Thoracic aorta (tissue), 2 donors: ENCODE data around the gene USP48. TPM values are rescaled to one million over a fixed set of nuclear protein-coding genes. Genes with fewer than 3 reads are reported as not detected.

ENCODE experiments used
- ATAC-seq: fragments of 150-250 bp; one replicate; pipeline ENCODE4 v1.8.0; 2017; ENCODE audit warnings: low read depth; ENCODE audit not compliant: insufficient number of reproducible peaks, low FRiP score
- DNase-seq: peaks from one replicate; pipeline ENCODE4 v3.0.0-alpha.2; 2020; ENCODE audit warnings: low spot score
- H3K27ac ChIP-seq, 2 donors: fragments of 200-600 bp; sonication (generic); 1 replicate in 1 of 2; 2 replicates in 1 of 2; pipeline ENCODE4 v1.5.1; 2016; ENCODE audit warnings: mild to moderate bottlenecking in 2 of 2, moderate library complexity in 2 of 2
- H3K27me3 ChIP-seq: fragments of 200-600 bp; sonication (generic); replicated peaks from 2 replicates; pipeline ENCODE4 v1.6.0; 2016; ENCODE audit warnings: mild to moderate bottlenecking; ENCODE audit not compliant: insufficient read depth
- H3K36me3 ChIP-seq: fragments of 200-600 bp; sonication (generic); one replicate; pipeline ENCODE4 v1.5.1; 2016
- H3K4me1 ChIP-seq, 2 donors: fragments of 200-600 bp; sonication (generic); 1 replicate in 1 of 2; 2 replicates in 1 of 2; pipeline versions ENCODE4 v1.5.1 to v1.6.0; 2016; ENCODE audit warnings: low read depth in 2 of 2, mild to moderate bottlenecking in 1 of 2; ENCODE audit not compliant: control insufficient read depth in 1 of 2
- H3K4me3 ChIP-seq: fragments of 200-600 bp; sonication (generic); 2 replicates; pipeline ENCODE4 v1.5.1; 2016; ENCODE audit warnings: mild to moderate bottlenecking
- H3K9me3 ChIP-seq: fragments of 200-600 bp; sonication (generic); 2 replicates; pipeline ENCODE4 v1.5.1; 2016
- CTCF ChIP-seq: fragments of 200-600 bp; sonication (generic); IDR thresholded peaks from one replicate; pipeline ENCODE4 v1.5.1; 2019; ENCODE audit warnings: antibody characterized with exemption
- total RNA-seq, 2 donors: library from RNA; depleted of rRNA; stranded (reverse); fragments of >200 nt; gene quantifications; one replicate each; pipeline versions ENCODE4 v1.1.0 to v1.2.3, GENCODE V29; 2016

USP48 gene
- total RNA-seq, 2 donors from 2014 or later = 48.9 to 77.5 TPM

- no peaks in the 10 kb centered on the region for H3K9me3 ChIP-seq
- ATAC-seq = no peak
- no peak for TF ChIP-seq CTCF
- H3K36me3 ChIP-seq = peaks cover 73% of the 10 kb centered on the region
- no peak for DNase-seq
- H3K27ac ChIP-seq = no peak overlapping the region
- H3K27me3 ChIP-seq = no peaks in the 10 kb centered on the region
- no peaks in the 10 kb centered on the region for H3K4me1 ChIP-seq
- H3K4me3 ChIP-seq = no peak overlapping the region
These were observed 42.0 kb upstream of the USP48 start for GRCh38 chr1:21824926-21825325.

- no peaks in the 10 kb centered on the region for H3K27me3 ChIP-seq
- no peak for TF ChIP-seq CTCF
- H3K27ac ChIP-seq = no peak overlapping the region
- no peak overlapping the region for H3K4me3 ChIP-seq
- no peaks in the 10 kb centered on the region for H3K9me3 ChIP-seq
- H3K4me1 ChIP-seq = no peaks in the 10 kb centered on the region
- DNase-seq (no peak), ATAC-seq (no peak)
- peaks cover 65% of the 10 kb centered on the region for H3K36me3 ChIP-seq
These were observed 41.2 kb upstream of the USP48 start for GRCh38 chr1:21823980-21824702.

- no peak for TF ChIP-seq CTCF
- no peak overlapping the region for H3K27ac ChIP-seq
- no peaks in the 10 kb centered on the region for H3K4me1 ChIP-seq
- H3K36me3 ChIP-seq = peaks cover 60% of the 10 kb centered on the region
- no peak for DNase-seq
- no peaks in the 10 kb centered on the region for H3K9me3 ChIP-seq
- H3K27me3 ChIP-seq = no peaks in the 10 kb centered on the region
- no peak overlapping the region for H3K4me3 ChIP-seq
- no peak for ATAC-seq
These were observed 40.4 kb upstream of the USP48 start for GRCh38 chr1:21823206-21823979.

GRCh38 chr1:21822349-21822748 lies 39.4 kb upstream of the USP48 start:
- Histone ChIP-seq H3K27ac (no peak overlapping the region), H3K4me1 (no peaks in the 10 kb centered on the region), H3K36me3 (peaks cover 49% of the 10 kb centered on the region), H3K27me3 (no peaks in the 10 kb centered on the region), H3K9me3 (no peaks in the 10 kb centered on the region), H3K4me3 (no peak overlapping the region)
- DNase-seq (no peak), ATAC-seq (no peak)
- TF ChIP-seq CTCF = no peak

GRCh38 chr1:21821385-21822019 lies 38.6 kb upstream of the USP48 start:
- no peak for DNase-seq
- Histone ChIP-seq H3K4me3 (no peak overlapping the region), H3K36me3 (peaks cover 41% of the 10 kb centered on the region), H3K9me3 (no peaks in the 10 kb centered on the region), H3K27me3 (no peaks in the 10 kb centered on the region), H3K4me1 (no peaks in the 10 kb centered on the region), H3K27ac (no peak overlapping the region)
- no peak for ATAC-seq
- no peak for TF ChIP-seq CTCF
